ENCODE data around the gene EEF1AKMT4. TPM values are rescaled to one million over a fixed set of nuclear protein-coding genes. Genes with fewer than 3 reads are reported as not detected.
A peak's percentile ranks its signal among the peaks of the same experiment; 100 is the strongest.

The EEF1AKMT4 gene
- polyA plus RNA-seq, 2 of the 4 experiments (the other 2 are of a cell fraction) = 9.8 to 12.7 TPM

DNA sequence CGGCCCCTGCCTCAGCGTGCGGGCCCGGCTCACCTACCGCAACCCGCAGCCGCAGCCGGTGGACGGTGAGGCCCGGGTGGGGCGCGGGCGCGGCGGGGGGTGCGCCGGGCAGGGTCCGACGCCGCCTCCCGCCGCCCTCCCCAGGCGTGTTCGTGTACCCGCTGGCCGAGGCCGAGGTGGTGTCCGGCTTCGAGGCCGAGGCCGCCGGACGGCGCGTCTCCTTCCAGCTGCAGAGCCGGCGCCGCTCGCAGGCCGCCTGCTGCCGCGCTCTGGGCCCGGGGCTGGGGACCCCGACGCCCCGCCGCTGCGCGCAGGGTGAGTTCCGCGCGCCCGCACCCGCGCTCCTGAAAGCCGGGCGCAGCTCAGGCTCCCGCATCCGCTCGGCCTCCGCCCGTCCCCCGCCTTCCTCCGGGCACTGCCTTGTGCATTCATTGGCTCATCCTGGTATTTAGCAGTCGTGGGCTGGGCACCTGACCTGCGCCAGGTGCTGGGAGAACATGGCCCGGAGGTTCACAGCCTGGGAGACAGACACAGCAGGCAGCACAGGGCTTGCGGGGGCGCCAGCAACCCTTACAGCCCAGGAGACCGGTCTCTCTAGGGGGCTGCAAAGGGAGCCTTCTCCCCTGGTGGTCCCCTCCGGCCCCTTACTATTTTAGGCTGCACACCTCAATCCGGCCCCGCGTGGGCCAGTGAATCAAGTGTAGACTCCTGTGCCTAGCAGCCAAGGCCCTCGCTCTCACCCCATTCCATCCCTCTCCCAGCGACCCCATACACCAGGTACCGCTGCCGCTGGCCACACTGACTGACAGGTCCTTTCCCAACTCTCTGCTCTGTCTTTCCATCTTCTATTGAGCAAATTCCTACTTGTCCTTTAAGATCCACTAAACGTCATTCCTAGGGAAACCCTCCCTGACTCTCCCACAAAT lies 18.6 kb upstream of the EEF1AKMT4 start:
- CTCF ChIA-PET = interaction anchor here (0.8 to 5.5 kb wide), 7 partner anchors 8 to 86 kb away, joined by 3 to 44 read pairs (median 4); partner anchors contain the start of gene EEF1AKMT4
- Histone ChIP-seq H3K4me2 (peak overlapping the region; percentile 96), H3K4me3 (peak overlapping the region; percentile 59), H3K4me1 (peaks cover 7% of the 10 kb centered on the region; the same call in 2 of the 3 replicates), H3K9me3 (no peaks in the 10 kb centered on the region), H3K27ac (peak overlapping the region in 1 of 2 experiments; percentile 76; a peak in 3 of 6 replicates)
- FAIRE-seq (no peak), DNase-seq (ENCODE audit: low read depth in 1 of 2, low spot score in 1 of 2) (no peak), ATAC-seq (no peak)
- no peak for TF ChIP-seq JUNB (IDR thresholded peaks at IDR 0.05)
- TF ChIP-seq CBX8 (IDR thresholded peaks at IDR 0.05) = no peak
- TF ChIP-seq, protein P1, sequence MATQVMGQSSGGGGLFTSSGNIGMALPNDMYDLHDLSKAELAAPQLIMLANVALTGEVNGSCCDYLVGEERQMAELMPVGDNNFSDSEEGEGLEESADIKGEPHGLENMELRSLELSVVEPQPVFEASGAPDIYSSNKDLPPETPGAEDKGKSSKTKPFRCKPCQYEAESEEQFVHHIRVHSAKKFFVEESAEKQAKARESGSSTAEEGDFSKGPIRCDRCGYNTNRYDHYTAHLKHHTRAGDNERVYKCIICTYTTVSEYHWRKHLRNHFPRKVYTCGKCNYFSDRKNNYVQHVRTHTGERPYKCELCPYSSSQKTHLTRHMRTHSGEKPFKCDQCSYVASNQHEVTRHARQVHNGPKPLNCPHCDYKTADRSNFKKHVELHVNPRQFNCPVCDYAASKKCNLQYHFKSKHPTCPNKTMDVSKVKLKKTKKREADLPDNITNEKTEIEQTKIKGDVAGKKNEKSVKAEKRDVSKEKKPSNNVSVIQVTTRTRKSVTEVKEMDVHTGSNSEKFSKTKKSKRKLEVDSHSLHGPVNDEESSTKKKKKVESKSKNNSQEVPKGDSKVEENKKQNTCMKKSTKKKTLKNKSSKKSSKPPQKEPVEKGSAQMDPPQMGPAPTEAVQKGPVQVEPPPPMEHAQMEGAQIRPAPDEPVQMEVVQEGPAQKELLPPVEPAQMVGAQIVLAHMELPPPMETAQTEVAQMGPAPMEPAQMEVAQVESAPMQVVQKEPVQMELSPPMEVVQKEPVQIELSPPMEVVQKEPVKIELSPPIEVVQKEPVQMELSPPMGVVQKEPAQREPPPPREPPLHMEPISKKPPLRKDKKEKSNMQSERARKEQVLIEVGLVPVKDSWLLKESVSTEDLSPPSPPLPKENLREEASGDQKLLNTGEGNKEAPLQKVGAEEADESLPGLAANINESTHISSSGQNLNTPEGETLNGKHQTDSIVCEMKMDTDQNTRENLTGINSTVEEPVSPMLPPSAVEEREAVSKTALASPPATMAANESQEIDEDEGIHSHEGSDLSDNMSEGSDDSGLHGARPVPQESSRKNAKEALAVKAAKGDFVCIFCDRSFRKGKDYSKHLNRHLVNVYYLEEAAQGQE (IDR thresholded peaks at IDR 0.05) = no peak
- TF ChIP-seq NR3C1 (IDR thresholded peaks at IDR 0.05) = no peak
- TF ChIP-seq RARB (CRISPR knock-in tag; IDR thresholded peaks at IDR 0.05) = no peak
- no peak for TF ChIP-seq ESRRA (IDR thresholded peaks at IDR 0.05; ENCODE audit: borderline replicate concordance, low read length)
- TF ChIP-seq TFCP2L1 (CRISPR knock-in tag; IDR thresholded peaks at IDR 0.05) = no peak
- no peak for TF ChIP-seq FOXS1 (CRISPR knock-in tag; IDR thresholded peaks at IDR 0.05)
- TF ChIP-seq HOXB13 (CRISPR knock-in tag; IDR thresholded peaks at IDR 0.05; ENCODE audit: low read depth) = no peak
- TF ChIP-seq RAD21 (conservative IDR thresholded peaks at IDR 0.05 in 1 of 2, IDR thresholded peaks at IDR 0.05 in 1 of 2) = no peak
- TF ChIP-seq EHMT2 (IDR thresholded peaks at IDR 0.05; ENCODE audit: low read depth) = no peak
- TF ChIP-seq PHF8 (IDR thresholded peaks at IDR 0.05; ENCODE audit: borderline replicate concordance, low read depth) = no peak
- TF ChIP-seq, protein P2, sequence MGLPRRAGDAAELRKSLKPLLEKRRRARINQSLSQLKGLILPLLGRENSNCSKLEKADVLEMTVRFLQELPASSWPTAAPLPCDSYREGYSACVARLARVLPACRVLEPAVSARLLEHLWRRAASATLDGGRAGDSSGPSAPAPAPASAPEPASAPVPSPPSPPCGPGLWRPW (IDR thresholded peaks at IDR 0.05) = no peak
- no peak for TF ChIP-seq EHF (CRISPR knock-in tag; IDR thresholded peaks at IDR 0.05)
- POLR2A ChIA-PET = no interaction called here
- WGBS (ENCODE audit: missing lambda C conversion rate) = 85% methylated on average over 32 of the region's 79 CpGs

DNA sequence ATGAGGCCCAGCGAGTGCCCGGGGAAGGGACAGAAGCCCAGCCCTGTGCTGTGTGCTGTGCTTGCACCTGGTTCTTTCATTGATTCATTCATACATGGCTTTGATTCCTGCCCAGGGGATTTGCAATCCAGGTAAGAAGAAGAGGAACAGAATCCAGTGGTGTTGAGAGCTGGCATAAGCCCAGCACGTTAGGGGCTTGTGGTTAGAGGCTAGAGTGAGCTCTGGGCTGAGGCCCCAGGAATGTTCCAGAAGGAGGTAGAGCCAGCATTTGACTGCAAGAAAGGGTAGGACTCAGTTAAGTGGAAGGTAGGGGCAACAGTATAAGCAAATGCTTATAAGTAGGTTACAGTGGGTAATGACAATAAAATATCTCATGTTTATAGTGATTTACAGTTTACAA lies 17.8 kb upstream of the EEF1AKMT4 start:
- H3K27ac ChIP-seq = no peak overlapping the region
- POLR2A ChIA-PET = no interaction called here
- H3K4me3 ChIP-seq = no peak overlapping the region
- peaks cover 7% of the 10 kb centered on the region; the same call in 2 of the 3 replicates for H3K4me1 ChIP-seq
- DNase-seq (ENCODE audit: low read depth in 1 of 2, low spot score in 1 of 2) = no peak
- H3K4me2 ChIP-seq = no peak overlapping the region
- ATAC-seq = no peak
- H3K9me3 ChIP-seq = no peaks in the 10 kb centered on the region
- 92% methylated on average over 3 of the region's 3 CpGs for WGBS (ENCODE audit: missing lambda C conversion rate)
- CTCF ChIA-PET = interaction anchor here (1.4 to 1.9 kb wide), 2 partner anchors 18 to 55 kb away, joined by 3 to 7 read pairs; partner anchors contain the start of gene EEF1AKMT4
- FAIRE-seq = no peak
- TF ChIP-seq ESRRA (IDR thresholded peaks at IDR 0.05; ENCODE audit: borderline replicate concordance, low read length) (no peak), HOXA7 (CRISPR knock-in tag; IDR thresholded peaks at IDR 0.05) (no peak), ZFP36 (IDR thresholded peaks at IDR 0.05; ENCODE audit: borderline replicate concordance, partially characterized antibody) (no peak), PHF8 (IDR thresholded peaks at IDR 0.05; ENCODE audit: borderline replicate concordance, low read depth) (no peak), HEYL (CRISPR knock-in tag; IDR thresholded peaks at IDR 0.05) (no peak), ZSCAN20 (CRISPR knock-in tag; IDR thresholded peaks at IDR 0.05) (no peak), MAZ (IDR thresholded peaks at IDR 0.05; ENCODE audit: borderline replicate concordance, low read depth, low read length) (no peak), RCOR1 (IDR thresholded peaks at IDR 0.05; ENCODE audit: low read depth, low read length) (no peak), EHF (CRISPR knock-in tag; IDR thresholded peaks at IDR 0.05) (no peak), TP53 (CRISPR knock-in tag; IDR thresholded peaks at IDR 0.05) (no peak), RFX5 (IDR thresholded peaks at IDR 0.05) (no peak), CHD2 (IDR thresholded peaks at IDR 0.05; ENCODE audit: low read length, partially characterized antibody) (no peak), ZC3H11A (IDR thresholded peaks at IDR 0.05) (no peak), HDAC2 (IDR thresholded peaks at IDR 0.05) (no peak)
- TF ChIP-seq, protein P3, sequence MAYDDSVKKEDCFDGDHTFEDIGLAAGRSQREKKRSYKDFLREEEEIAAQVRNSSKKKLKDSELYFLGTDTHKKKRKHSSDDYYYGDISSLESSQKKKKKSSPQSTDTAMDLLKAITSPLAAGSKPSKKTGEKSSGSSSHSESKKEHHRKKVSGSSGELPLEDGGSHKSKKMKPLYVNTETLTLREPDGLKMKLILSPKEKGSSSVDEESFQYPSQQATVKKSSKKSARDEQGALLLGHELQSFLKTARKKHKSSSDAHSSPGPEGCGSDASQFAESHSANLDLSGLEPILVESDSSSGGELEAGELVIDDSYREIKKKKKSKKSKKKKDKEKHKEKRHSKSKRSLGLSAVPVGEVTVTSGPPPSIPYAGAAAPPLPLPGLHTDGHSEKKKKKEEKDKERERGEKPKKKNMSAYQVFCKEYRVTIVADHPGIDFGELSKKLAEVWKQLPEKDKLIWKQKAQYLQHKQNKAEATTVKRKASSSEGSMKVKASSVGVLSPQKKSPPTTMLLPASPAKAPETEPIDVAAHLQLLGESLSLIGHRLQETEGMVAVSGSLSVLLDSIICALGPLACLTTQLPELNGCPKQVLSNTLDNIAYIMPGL (CRISPR knock-in tag; IDR thresholded peaks at IDR 0.05; ENCODE audit: borderline replicate concordance) = no peak
- TF ChIP-seq, protein P4, sequence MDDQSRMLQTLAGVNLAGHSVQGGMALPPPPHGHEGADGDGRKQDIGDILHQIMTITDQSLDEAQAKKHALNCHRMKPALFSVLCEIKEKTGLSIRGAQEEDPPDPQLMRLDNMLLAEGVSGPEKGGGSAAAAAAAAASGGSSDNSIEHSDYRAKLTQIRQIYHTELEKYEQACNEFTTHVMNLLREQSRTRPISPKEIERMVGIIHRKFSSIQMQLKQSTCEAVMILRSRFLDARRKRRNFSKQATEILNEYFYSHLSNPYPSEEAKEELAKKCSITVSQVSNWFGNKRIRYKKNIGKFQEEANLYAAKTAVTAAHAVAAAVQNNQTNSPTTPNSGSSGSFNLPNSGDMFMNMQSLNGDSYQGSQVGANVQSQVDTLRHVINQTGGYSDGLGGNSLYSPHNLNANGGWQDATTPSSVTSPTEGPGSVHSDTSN (IDR thresholded peaks at IDR 0.05) = no peak
- TF ChIP-seq, protein P2 (IDR thresholded peaks at IDR 0.05) = no peak
- TF ChIP-seq, protein P5, sequence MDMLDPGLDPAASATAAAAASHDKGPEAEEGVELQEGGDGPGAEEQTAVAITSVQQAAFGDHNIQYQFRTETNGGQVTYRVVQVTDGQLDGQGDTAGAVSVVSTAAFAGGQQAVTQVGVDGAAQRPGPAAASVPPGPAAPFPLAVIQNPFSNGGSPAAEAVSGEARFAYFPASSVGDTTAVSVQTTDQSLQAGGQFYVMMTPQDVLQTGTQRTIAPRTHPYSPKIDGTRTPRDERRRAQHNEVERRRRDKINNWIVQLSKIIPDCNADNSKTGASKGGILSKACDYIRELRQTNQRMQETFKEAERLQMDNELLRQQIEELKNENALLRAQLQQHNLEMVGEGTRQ (IDR thresholded peaks at IDR 0.05) = no peak
